GM18519 (cell line): ENCODE measurements around the gene SLC39A7.
"Not testable (repeated sequence)": the region's sequence is repeated elsewhere in the genome, so short reads cannot be mapped to it uniquely, and the experiment has no call there.

Experiments used
- ATAC-seq: cut with Tn5 transposase; IDR thresholded peaks from one replicate; pipeline ENCODE4 v1.9.1; 2021; ENCODE audit warnings: mild to moderate bottlenecking, moderate library complexity; ENCODE audit not compliant: unreplicated experiment, low FRiP score

The SLC39A7 gene

DNA sequence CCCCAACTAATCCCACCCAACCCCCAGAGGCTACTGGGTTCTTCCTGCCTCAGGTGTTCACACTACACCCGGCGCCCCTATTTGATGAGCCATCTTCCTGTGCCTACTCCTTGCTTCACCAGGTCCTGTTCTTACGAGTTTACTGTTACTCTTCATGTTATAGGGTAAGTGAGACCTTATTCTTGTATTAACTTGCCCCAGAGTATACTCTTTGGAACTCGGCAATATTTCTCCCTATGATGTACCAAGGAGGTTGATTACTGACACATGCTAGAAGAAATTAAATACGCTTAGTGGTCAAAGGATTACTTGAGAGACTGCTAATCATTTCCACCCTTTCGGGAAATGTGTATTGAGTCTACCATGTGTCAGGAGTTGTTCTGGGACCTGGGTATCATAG is 16.6 kb downstream of the SLC39A7 start:
- no peak for ATAC-seq

DNA sequence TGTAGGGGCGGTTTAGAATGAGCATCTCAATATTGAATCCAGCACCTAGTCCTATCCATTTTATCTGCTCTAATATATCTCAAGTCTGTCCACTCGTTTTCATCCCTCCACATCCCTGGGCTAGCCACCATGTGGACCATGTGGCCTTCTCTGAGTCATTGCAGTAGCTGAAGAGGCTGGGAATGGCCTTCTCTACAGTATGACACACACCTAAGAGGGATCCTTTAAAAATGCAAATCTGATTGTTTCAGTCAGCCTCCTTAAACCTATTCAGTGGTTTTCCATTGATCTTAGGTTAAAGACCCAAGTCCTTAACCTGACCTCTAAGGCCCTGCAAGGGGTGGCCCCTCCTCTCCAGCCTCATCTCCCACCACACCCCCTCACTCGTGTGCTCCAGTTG is 17.0 kb downstream of the SLC39A7 start:
- ATAC-seq, result no peak

GRCh38 chr6:33226503-33227120 is 25.9 kb downstream of the SLC39A7 start:
- ATAC-seq, result not testable (repeated sequence)

DNA sequence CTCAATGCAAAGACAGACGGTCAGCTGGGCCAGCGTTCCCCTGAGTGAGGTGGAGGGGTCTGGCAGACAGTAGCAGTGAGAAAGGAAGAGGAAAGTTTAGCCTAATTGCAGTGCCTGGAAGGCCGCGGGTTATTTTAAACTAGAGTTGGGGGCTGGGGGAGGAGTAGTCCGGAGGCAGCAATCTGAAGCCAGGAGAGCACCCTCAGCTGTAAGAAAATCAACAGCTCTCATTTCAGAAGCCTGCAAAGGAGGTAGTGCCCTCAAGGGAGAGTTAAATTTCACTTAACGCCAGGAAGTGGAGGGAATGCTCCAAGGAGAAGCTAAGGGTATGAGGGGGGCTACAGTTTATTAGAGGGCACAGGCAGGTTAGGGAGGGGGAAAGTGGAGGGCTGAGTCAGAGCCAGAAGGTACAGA is 34.6 kb downstream of the SLC39A7 start:
- ATAC-seq, result no peak

DNA sequence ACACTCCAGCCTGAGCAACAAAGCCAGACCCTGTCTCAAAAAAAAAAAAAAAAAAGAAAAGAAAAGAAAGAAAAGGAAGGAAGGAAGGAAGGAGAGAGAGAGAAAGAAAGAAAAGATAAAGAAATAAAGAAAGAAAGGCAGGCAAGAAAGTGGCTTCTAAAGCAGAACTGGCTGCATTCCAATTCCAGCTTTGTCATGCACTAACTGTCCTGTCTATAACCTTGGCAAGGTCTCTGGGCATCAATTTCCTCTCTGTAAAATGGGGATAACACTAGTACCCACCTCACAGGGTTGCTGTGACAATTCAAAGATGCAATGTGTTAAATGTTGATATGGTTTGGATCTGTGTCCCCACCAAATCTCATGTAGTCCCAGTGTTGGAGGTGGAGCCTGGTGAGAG is 35.7 kb downstream of the SLC39A7 start:
- ATAC-seq, result no peak

GRCh38 chr6:33236852-33237251 is 36.2 kb downstream of the SLC39A7 start:
- no peak for ATAC-seq

DNA sequence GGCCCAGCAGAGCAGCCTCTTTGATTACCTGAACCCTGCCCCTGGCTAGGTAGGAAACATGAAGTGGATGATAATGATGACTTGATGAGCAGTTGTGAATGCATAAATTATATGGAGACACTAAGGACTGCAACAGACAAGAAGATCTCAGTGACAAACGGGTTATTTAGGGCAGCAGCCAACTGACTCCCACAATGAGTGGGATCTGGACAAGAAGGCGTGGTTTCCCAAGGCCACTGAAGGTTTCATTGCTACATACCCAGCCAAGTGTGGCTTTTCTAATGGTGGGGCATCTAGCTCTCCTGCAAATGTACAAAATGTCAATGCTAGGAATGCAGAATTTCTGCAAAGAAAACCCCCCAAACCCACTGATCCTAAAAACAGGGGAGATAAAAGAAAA is 37.1 kb downstream of the SLC39A7 start:
- ATAC-seq, result no peak

GRCh38 chr6:33241968-33242367 is 41.3 kb downstream of the SLC39A7 start:
- no peak for ATAC-seq

DNA sequence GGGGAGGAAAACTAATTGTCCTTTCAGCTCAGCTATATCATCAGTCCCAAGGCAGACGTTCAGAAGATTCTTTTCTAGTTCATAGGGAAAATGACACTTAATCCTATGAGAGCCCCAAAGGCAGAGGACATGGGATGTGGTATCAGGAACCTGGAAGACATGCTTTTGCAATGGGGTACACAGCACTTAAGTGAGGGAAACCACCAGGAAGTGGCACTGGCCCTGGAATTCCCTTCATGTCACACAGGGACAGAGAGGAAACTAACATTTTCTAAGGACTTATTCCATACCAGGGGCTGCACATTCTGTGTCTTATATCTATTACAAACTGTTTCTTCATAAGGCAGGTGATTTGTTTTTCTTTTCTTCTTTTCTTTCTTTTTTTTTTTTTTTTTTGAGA is 42.8 kb downstream of the SLC39A7 start:
- ATAC-seq, result no peak

- ATAC-seq, result no peak
Measured at GRCh38 chr6:33247977-33248642, 47.4 kb downstream of the SLC39A7 start.

DNA sequence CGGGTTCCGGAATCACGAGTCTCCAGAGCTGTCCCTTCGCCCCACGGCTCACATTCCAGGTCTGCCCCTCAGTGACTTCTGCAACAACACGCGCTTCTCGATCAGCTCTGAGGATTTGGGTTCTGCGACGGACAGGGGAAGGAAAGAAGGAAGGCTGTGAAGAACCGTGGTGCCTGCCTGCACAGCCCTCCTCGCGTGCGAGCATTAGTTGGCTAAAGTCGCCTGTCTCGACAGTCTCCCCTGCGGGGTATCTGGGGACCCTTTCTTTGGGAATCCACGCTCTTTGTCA is 47.9 kb downstream of the SLC39A7 start:
- ATAC-seq, result no peak

GRCh38 chr6:33248932-33249731 is 48.5 kb downstream of the SLC39A7 start:
- peak; percentile 89 for ATAC-seq

DNA sequence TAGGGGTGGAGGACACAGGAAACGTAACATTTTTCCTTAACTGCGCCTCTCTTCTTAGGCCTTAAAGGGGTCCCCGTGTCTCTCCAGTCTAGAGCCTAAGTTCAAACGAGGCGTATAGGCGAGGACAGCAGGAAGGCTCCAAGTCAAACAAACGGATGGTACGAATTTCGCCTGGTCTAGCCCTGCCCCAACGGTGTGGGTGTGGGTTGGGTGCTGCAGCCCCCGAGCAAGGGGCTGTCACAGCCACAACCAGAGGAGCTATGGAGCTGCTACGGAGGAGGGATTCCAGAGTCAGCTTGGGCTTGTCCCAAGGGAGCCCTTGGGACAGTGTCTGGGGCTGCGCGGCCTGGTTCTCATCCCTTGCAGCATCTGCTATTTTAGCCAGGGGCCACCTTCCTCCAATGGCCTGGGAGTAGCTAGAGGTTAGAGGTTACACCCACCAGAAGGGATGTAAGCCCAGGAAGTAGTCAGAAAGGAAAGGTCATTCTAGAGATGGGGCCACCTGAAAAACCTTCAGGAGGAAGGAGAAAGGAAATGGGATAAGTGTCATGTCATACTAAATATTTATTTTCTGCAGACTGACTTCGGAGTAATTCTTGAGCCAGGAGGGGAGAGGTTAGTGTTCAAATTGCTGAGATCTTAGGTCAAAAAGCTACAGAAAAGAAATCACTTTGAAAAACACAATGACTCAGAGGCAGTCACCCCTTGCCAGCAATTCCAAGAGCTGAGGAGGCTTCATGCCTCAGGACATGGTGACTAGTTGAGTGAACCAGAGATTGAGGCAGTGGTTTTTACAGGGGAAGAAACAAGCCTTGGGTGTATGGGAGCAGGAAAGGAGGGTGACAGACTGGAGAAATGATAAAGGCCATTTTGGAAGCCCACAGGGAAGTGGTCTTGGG is 49.3 kb downstream of the SLC39A7 start:
- no peak for ATAC-seq

- no peak for ATAC-seq
Measured at GRCh38 chr6:33250731-33251130, 50.1 kb downstream of the SLC39A7 start.

GRCh38 chr6:33251395-33252012 is 50.8 kb downstream of the SLC39A7 start:
- ATAC-seq, result no peak

DNA sequence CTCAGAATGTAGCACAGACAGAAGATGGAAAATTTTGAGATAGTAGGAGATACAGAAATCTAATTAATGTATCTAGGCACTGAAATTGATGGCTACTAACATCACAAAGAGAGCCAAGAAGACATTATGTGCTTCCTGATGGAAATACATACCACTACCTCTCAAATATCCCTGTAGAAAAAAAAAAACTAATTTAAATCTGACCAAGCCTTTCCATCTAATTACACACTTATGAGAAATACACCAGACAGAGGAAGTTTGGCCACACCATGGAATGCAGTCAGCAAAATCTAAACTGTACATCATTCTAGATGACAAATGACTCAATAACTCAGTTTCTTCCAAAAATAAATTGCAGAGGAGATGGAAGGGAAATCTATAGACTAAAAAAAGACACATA is 52.1 kb downstream of the SLC39A7 start:
- no peak for ATAC-seq
